Activated CD4-positive, CD25-positive, alpha-beta regulatory T cell treated with anti-CD3 and anti-CD28 coated beads, Interleukin-2, amount 50 U/mL, for 24 hours (primary cell): Measurements from ENCODE around the gene TOPBP1.

ENCODE experiments used
- ATAC-seq, 2 donors: fragments of 150-1000 bp; cut with Tn5 transposase; one replicate each; pipeline ENCODE4 v1.10.0; 2021; ENCODE audit warnings: mild to moderate bottlenecking in 1 of 2, moderate library complexity in 1 of 2

Gene TOPBP1

DNA sequence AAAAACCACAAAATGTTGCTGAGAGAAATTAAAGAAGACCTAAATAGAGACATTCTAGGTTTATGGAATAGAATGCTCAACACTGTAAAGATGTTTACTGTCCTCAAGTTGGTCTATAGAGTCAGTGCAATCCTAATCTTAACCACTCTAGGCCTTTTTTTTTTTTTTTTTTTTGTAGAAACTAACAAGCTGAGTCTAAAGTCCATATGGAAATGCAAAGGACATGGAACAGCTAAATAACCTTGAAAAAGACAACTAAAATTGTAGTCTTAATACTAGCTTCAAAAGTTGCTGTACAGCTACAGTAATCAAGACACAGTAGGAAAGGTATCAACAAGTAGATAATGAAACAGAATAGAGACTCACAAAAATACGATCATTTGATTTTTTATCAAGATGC, 55.4 kb downstream of the TOPBP1 start:
- ATAC-seq, result no peak

DNA sequence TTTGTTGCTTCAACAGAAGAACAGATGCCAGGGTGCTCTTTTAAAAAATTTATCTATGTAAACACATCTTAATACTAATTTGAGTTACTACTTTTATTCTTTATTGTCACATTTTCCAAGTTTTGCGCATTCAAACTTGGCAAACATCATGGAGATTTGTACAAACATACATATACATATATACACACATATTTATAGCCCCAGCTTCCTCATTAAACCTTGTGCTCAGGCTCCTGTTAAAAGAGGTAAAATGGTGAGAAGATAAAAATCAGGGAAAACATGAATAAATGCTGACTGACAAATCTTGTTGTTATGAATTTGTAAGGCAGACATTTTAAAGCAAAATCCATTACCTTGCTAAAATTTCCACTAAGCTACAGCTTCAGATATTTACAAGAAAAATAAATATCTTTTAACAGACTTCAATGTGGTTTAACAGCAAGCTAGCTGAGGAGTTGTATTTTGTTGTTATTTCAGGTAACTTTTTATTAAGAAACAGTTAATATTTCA, 61.1 kb downstream of the TOPBP1 start:
- ATAC-seq, result no peak

- ATAC-seq, result no peak
Observed at GRCh38 chr3:133599280-133599679, 62.5 kb downstream of the TOPBP1 start.

- ATAC-seq, result no peak
Observed at GRCh38 chr3:133598405-133598804, 63.3 kb downstream of the TOPBP1 start.

- peak; percentile 95 to 96 for ATAC-seq
Observed at GRCh38 chr3:133595341-133595740, 66.4 kb downstream of the TOPBP1 start.

GRCh38 chr3:133593243-133593642, 68.5 kb downstream of the TOPBP1 start:
- ATAC-seq, result no peak

GRCh38 chr3:133592843-133593242, 68.9 kb downstream of the TOPBP1 start:
- ATAC-seq, result peak; percentile 23 to 39

GRCh38 chr3:133591271-133591742, 70.4 kb downstream of the TOPBP1 start:
- no peak for ATAC-seq

DNA sequence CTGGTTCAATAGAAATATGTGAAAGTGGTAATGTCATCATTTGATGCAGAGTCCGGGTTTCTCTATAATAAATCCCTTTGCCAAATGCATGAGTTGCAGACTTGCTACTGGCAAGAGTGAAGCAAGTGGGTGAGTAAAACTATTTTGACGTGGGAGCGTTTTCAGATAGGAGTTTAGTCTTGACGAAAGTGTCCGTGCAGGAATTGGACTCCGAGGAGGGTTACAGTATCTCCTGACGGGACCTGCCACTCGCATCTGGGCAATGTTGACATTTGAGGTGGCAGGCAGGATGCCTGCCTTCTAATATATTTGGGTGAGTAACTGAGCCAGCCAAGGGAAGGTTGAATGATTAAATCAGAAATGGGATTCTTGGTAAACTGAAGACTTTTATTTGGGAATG, 72.2 kb downstream of the TOPBP1 start:
- ATAC-seq, result no peak

GRCh38 chr3:133588784-133589465, 72.8 kb downstream of the TOPBP1 start:
- ATAC-seq, result no peak

DNA sequence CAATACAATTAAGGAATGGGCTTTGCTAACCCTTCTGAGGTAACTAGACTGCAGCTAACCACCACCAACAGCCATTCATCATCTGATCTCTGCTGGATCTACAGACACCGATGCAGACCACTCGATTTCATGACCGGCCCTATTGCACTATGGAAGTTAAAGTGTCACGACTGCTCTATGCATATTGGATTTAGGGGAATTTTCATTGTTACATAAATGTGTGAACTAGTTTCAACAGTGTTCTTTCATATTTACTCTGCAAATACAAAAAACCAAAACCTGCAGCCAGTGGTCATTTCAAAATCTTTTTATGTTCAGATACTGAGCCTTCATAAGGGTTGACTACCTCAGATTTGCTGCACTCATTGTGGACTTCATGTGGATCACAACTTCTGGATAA, 73.7 kb downstream of the TOPBP1 start:
- ATAC-seq, result peak in 1 of 2 donors; percentile 27

GRCh38 chr3:133583396-133583795, 78.3 kb downstream of the TOPBP1 start:
- ATAC-seq, result no peak

GRCh38 chr3:133578548-133579191, 83.1 kb downstream of the TOPBP1 start:
- ATAC-seq, result no peak

DNA sequence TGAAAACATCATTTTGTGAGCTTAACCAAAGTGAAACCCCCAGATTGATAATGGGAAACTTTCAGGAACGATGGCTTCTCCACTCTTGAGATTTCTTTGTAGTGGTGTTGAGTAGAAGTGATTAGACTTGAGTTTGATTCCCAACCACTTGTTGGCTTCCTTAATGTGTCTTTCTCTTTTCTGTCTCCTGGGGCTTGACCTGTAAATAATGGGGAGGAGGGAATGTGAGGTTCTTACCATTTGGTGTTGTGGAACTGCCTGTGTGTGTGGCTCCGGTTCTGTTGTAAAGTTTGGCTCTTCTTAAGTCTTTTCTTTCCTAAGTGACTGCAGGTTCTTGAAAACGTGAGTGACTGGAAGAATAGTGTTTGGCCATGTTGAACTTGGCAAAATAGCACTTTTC, 85.6 kb downstream of the TOPBP1 start:
- no peak for ATAC-seq

DNA sequence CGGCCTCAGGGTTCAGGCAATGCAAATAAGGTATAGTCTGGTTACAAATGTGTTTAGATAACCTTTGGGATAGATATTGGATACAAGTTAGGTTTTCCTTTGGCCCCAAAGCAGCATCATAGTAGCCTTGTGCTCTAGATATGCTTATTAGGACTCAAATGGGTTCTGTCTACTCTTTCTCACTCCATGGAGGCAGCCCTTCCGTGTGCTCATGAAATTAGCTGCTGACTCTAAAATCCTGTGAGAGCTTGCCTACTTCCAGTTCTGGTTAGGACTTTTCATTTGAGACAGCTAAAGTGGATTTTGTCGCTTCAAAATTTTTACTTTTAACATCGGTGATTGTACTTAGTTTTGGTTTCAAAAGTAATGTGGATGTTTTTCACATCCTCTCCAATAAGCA, 86.7 kb downstream of the TOPBP1 start:
- ATAC-seq, result no peak

DNA sequence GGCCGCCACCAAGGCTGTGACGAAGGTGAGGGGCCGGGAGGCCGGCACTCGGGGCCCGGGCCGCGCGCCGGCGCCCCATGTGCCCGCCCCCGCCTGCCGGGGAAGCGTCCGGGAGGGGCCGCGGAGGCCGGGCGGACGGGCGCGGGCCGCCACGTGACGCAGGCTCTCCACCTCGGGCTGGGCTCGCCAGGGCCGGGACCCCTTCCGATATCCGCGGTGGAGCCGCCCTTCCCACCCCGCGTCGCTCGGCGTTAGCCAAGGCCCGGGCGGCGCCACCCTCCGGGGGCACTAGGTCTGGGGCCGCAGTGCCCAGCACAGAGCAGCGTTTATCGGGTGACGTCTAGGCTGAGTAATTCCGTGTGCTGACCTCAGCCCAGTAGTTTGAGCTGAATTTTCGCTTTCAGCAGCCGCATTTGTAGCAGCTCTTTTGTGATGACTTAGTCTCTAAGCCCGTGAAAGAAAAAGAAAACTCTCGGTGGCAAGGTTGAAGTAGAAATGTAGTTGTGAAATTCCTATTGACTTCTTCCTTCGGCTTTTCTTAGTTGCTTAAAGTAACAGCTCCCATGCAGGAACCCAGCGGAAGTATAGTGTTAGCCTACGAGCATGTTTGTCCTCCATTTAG, 87.4 kb downstream of the TOPBP1 start:
- ATAC-seq, result peak; percentile 55

DNA sequence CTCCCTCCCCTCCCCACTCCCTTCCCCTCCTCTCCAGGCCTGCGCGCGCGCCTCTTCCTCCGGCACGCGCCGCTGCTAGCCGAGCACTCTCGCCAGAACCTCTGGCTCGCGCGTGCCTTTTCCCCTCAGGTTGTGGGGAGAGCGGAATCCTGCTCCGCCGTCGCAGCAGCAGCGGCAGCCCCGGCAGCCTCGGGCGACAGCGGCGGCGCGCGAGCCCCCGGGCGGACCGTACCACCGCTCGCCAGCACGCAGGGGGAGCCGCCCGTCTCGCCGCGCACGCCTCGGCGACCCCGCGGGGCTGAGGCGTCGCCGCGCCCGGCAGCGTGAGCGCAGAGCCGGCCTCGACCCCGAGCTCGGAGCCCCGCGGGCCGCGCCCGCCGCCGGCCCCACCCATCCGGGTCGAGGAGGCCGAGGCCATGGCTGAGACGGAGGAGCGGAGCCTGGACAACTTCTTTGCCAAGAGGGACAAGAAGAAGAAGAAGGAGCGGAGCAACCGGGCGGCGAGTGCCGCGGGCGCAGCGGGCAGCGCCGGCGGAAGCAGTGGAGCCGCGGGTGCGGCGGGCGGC, 88.0 kb downstream of the TOPBP1 start, which contains the start of gene CDV3:
Gene CDV3 (plus strand): TSS at position 58 of the 566 bp plus-strand sequence. CDS start 359 bp downstream, at position 417.
- ATAC-seq, result peak; percentile 34 to 39

DNA sequence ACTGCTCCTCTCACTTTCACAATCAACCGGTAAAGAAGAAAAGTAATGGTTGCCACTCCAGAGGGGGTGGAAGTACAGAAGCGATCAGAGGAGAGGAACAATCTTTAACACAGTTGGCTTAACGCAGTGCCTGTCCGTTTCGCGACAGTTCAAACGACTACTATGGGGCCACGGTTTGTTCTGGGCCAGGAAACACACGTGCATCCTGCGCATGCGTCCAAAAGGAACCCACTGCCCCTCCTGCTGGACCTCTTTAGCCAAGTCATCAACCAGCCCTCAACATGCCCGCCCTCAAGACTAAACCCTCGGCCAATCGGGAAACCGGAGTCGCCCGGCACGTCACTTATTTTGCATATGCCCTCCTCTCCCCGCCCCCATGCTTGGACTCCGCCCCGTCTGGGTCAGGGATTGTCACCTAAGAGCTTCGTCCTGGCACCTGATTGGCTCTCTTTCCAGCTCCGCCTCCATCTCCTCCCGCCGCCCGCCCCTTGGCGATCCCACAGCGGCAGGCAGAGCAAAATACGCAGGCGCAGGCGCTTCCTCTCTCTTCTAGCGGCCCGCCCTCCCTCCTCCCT, 88.6 kb downstream of the TOPBP1 start:
- ATAC-seq, result peak; percentile 79 to 82

GRCh38 chr3:133572158-133573053, 89.3 kb downstream of the TOPBP1 start:
- no peak for ATAC-seq

- ATAC-seq, result no peak
Observed at GRCh38 chr3:133570937-133571320, 90.8 kb downstream of the TOPBP1 start.

GRCh38 chr3:133570139-133570936, 91.4 kb downstream of the TOPBP1 start:
- no peak for ATAC-seq
